ENCODE measurements around the gene SACS. TPM values are rescaled to one million over a fixed set of nuclear protein-coding genes. Genes with fewer than 3 reads are reported as not detected.

Gene SACS
- polyA plus RNA-seq, 3 donors = 1.7 to 2.7 (median 2.2) TPM

GRCh38 chr13:23461544-23461943, 28.0 kb upstream of the SACS start:
- DNase-seq = no peak
- Histone ChIP-seq H3K4me3 (replicated peaks in 1 of 3; ENCODE audit: low read depth in 2 of 3, low read length in 3 of 3) (no peak overlapping the region), H3K36me3 (replicated peaks in 1 of 2; ENCODE audit: control insufficient read depth in 1 of 2, insufficient read depth in 2 of 2, low read length in 2 of 2) (no peaks in the 10 kb centered on the region), H3K27me3 (ENCODE audit: control insufficient read depth in 2 of 2, insufficient read depth in 2 of 2, low read length in 2 of 2) (no peaks in the 10 kb centered on the region), H4K20me1 (ENCODE audit: insufficient read depth, low read length) (no peaks in the 10 kb centered on the region), H3K27ac (ENCODE audit: low read depth in 1 of 2, low read length in 2 of 2) (no peak overlapping the region), H3K9ac (ENCODE audit: insufficient read depth, low read length, poor library complexity, severe bottlenecking) (no peak overlapping the region), H3K9me3 (replicated peaks in 1 of 2; ENCODE audit: control insufficient read depth in 1 of 2, insufficient read depth in 1 of 2, low read length in 2 of 2) (no peaks in the 10 kb centered on the region), H3K4me2 (replicated peaks; ENCODE audit: extremely low read depth, low read length, poor library complexity, severe bottlenecking) (no peak overlapping the region), H3K4me1 (ENCODE audit: control insufficient read depth in 1 of 2, insufficient read depth in 2 of 2, low read length in 2 of 2) (peaks cover 45 to 49% of the 10 kb centered on the region in 2 donors), H2AFZ (ENCODE audit: insufficient read depth, low read depth, low read length, poor library complexity, severe bottlenecking) (no peak overlapping the region), H3K79me2 (ENCODE audit: insufficient read depth, low read length) (no peaks in the 10 kb centered on the region)
- Mint-ChIP-seq H3K9me3 (peaks cover 0 to 10% (median 1%) of the 10 kb centered on the region in 7 donors), H3K36me3 (peaks cover 0 to 2% of the 10 kb centered on the region in 2 donors), H3K27me3 (ENCODE audit: low read depth in 3 of 3) (peaks cover 2 to 5% (median 2%) of the 10 kb centered on the region in 3 donors), H3K4me3 (no peak overlapping the region), H3K27ac (no peak overlapping the region), H3K4me1 (peaks cover 52% of the 10 kb centered on the region)
- no peak for TF ChIP-seq CTCF (IDR thresholded peaks at IDR 0.05)
- no CpG with 5 or more reads among the region's 3 CpGs for WGBS (ENCODE audit: insufficient coverage)
- intact Hi-C loops (cut with micrococcal nuclease) = loop anchor here in 1 of 2 donors (10.0 kb wide), 1 partner anchor 443 kb away; no protein-coding TSS in a partner anchor

GRCh38 chr13:23460921-23461320, 27.4 kb upstream of the SACS start:
- Histone ChIP-seq H3K4me3 (replicated peaks in 1 of 3; ENCODE audit: low read depth in 2 of 3, low read length in 3 of 3) (peak overlapping the region in 1 of 3 experiments; percentile 30), H3K27ac (ENCODE audit: low read depth in 1 of 2, low read length in 2 of 2) (peak overlapping the region in 1 of 2 donors; percentile 24), H3K9ac (ENCODE audit: insufficient read depth, low read length, poor library complexity, severe bottlenecking) (no peak overlapping the region), H3K36me3 (replicated peaks in 1 of 2; ENCODE audit: control insufficient read depth in 1 of 2, insufficient read depth in 2 of 2, low read length in 2 of 2) (no peaks in the 10 kb centered on the region), H3K9me3 (replicated peaks in 1 of 2; ENCODE audit: control insufficient read depth in 1 of 2, insufficient read depth in 1 of 2, low read length in 2 of 2) (no peaks in the 10 kb centered on the region), H2AFZ (ENCODE audit: insufficient read depth, low read depth, low read length, poor library complexity, severe bottlenecking) (no peak overlapping the region), H3K4me2 (replicated peaks; ENCODE audit: extremely low read depth, low read length, poor library complexity, severe bottlenecking) (peak overlapping the region; percentile 49), H3K79me2 (ENCODE audit: insufficient read depth, low read length) (no peaks in the 10 kb centered on the region), H3K27me3 (ENCODE audit: control insufficient read depth in 2 of 2, insufficient read depth in 2 of 2, low read length in 2 of 2) (no peaks in the 10 kb centered on the region), H4K20me1 (ENCODE audit: insufficient read depth, low read length) (no peaks in the 10 kb centered on the region), H3K4me1 (ENCODE audit: control insufficient read depth in 1 of 2, insufficient read depth in 2 of 2, low read length in 2 of 2) (peaks cover 43 to 44% of the 10 kb centered on the region in 2 donors)
- H3K27ac Mint-ChIP-seq = peak overlapping the region in 2 of 7 donors; percentile 25 to 68
- intact Hi-C loops (cut with micrococcal nuclease) = loop anchor here in 1 of 2 donors (10.0 kb wide), 1 partner anchor 444 kb away; no protein-coding TSS in a partner anchor
- no peak for DNase-seq
- peak overlapping the region in 1 of 2 donors; percentile 74 for H3K4me3 Mint-ChIP-seq
- 83% methylated on average over 4 of the region's 5 CpGs for WGBS (ENCODE audit: insufficient coverage)
- peaks cover under 1 to 5% (median 2%) of the 10 kb centered on the region in 3 donors for H3K27me3 Mint-ChIP-seq (ENCODE audit: low read depth in 3 of 3)
- TF ChIP-seq CTCF (IDR thresholded peaks at IDR 0.05) = no peak
- peaks cover 49% of the 10 kb centered on the region for H3K4me1 Mint-ChIP-seq
- peaks cover 0 to 2% of the 10 kb centered on the region in 2 donors for H3K36me3 Mint-ChIP-seq
- peaks cover 0 to 10% (median 1%) of the 10 kb centered on the region in 7 donors for H3K9me3 Mint-ChIP-seq
